ENCODE data around the gene TUT1.

- TF ChIP-seq GATA2 (IDR thresholded peaks at IDR 0.05; ENCODE audit: low read depth, low read length) = no peak
- no peak for TF ChIP-seq GATA3 (IDR thresholded peaks at IDR 0.05; ENCODE audit: low read depth, low read length)
Measured at GRCh38 chr11:62605467-62605866, 14.1 kb upstream of the TUT1 start.

Data from SH-SY5Y (cell line).